H9 (cell line): ENCODE measurements around the gene TPM2. TPM values are rescaled to one million over a fixed set of nuclear protein-coding genes. Genes with fewer than 3 reads are reported as not detected.

Experiments
- DNase-seq: peaks from one replicate; pipeline ENCODE4 v3.0.0-alpha.2; 2017
- H2AFZ ChIP-seq: one replicate; pipeline ENCODE4 v1.6.1; 2013; ENCODE audit warnings: mild to moderate bottlenecking, low read length, control low read depth, moderate library complexity
- H2AK5ac ChIP-seq: 2 replicates; pipeline ENCODE4 v1.6.1; 2013; ENCODE audit warnings: low read length, control low read depth, mixed read lengths; ENCODE audit not compliant: insufficient read length
- H2BK120ac ChIP-seq: one replicate; pipeline ENCODE4 v1.6.1; 2013; ENCODE audit warnings: low read depth, mild to moderate bottlenecking, low read length, control low read depth, inconsistent platforms; ENCODE audit not compliant: poor library complexity, severe bottlenecking
- H2BK12ac ChIP-seq: 2 replicates; pipeline ENCODE4 v1.6.1; 2013; ENCODE audit warnings: low read length, control low read depth, mixed read lengths, low read depth; ENCODE audit not compliant: insufficient read length
- H2BK15ac ChIP-seq: 2 replicates; pipeline ENCODE4 v1.6.1; 2013; ENCODE audit warnings: low read depth, low read length, control low read depth
- H2BK20ac ChIP-seq: one replicate; pipeline ENCODE4 v1.6.1; 2013; ENCODE audit warnings: low read depth, mild to moderate bottlenecking, low read length, control low read depth, inconsistent platforms; ENCODE audit not compliant: poor library complexity, severe bottlenecking
- H2BK5ac ChIP-seq: 2 replicates; pipeline ENCODE4 v1.6.1; 2013; ENCODE audit warnings: low read length, control low read depth, mixed read lengths; ENCODE audit not compliant: insufficient read length
- H3K14ac ChIP-seq: 2 replicates; pipeline ENCODE4 v1.6.1; 2013; ENCODE audit warnings: low read length, control low read depth; ENCODE audit not compliant: insufficient read depth
- H3K18ac ChIP-seq: 2 replicates; pipeline ENCODE4 v1.6.1; 2013; ENCODE audit warnings: low read depth, mild to moderate bottlenecking, mixed read lengths, low read length, control low read depth; ENCODE audit not compliant: insufficient read length
- H3K23ac ChIP-seq: 2 replicates; pipeline ENCODE4 v1.6.1; 2013; ENCODE audit warnings: low read length, control low read depth, mixed read lengths, low read depth; ENCODE audit not compliant: insufficient read length
- H3K23me2 ChIP-seq: 2 replicates; pipeline ENCODE4 v1.6.1; 2013; ENCODE audit warnings: low read depth, mild to moderate bottlenecking, mixed read lengths, low read length, control low read depth; ENCODE audit not compliant: insufficient read length, poor library complexity, severe bottlenecking
- H3K27ac ChIP-seq: 2 replicates; pipeline ENCODE4 v1.5.1; 2013; ENCODE audit warnings: low read length, control low read depth, mixed read lengths, low read depth; ENCODE audit not compliant: insufficient read length
- H3K27me3 ChIP-seq: 2 replicates; pipeline ENCODE4 v1.6.1; 2013; ENCODE audit warnings: low read length, control low read depth, inconsistent platforms; ENCODE audit not compliant: insufficient read depth
- H3K4ac ChIP-seq: 2 replicates; pipeline ENCODE4 v1.6.1; 2013; ENCODE audit warnings: low read depth, mild to moderate bottlenecking, control low read depth, inconsistent platforms, low read length, moderate library complexity
- H3K4me1 ChIP-seq: 2 replicates; pipeline ENCODE4 v1.6.1; 2013; ENCODE audit warnings: low read length, control low read depth, inconsistent platforms; ENCODE audit not compliant: insufficient read depth
- H3K4me2 ChIP-seq: 2 replicates; pipeline ENCODE4 v1.6.1; 2013; ENCODE audit warnings: low read length, control low read depth, mixed read lengths; ENCODE audit not compliant: insufficient read length, insufficient read depth
- H3K56ac ChIP-seq: 2 replicates; pipeline ENCODE4 v1.6.1; 2013; ENCODE audit warnings: low read depth, mild to moderate bottlenecking, mixed read lengths, low read length, control low read depth; ENCODE audit not compliant: insufficient read length
- H3K79me1 ChIP-seq: 2 replicates; pipeline ENCODE4 v1.6.1; 2013; ENCODE audit warnings: low read depth, mild to moderate bottlenecking, moderate library complexity, low read length, control low read depth, inconsistent platforms; ENCODE audit not compliant: insufficient read depth, poor library complexity, severe bottlenecking
- H3K79me2 ChIP-seq: 2 replicates; pipeline ENCODE4 v1.6.1; 2013; ENCODE audit warnings: low read length, control low read depth, inconsistent platforms; ENCODE audit not compliant: insufficient read depth
- H3K9ac ChIP-seq: 2 replicates; pipeline ENCODE4 v1.6.1; 2013; ENCODE audit warnings: low read length, control low read depth, mixed read lengths; ENCODE audit not compliant: insufficient read length; ENCODE audit errors: extremely low read depth
- H3K9me3 ChIP-seq: one replicate; pipeline ENCODE4 v1.6.1; 2013; ENCODE audit warnings: low read depth, low read length, inconsistent platforms; ENCODE audit not compliant: control insufficient read depth
- H3T11ph ChIP-seq: one replicate; pipeline ENCODE4 v1.6.1; 2013; ENCODE audit warnings: mild to moderate bottlenecking, low read length, control low read depth, inconsistent platforms
- H4K20me1 ChIP-seq: one replicate; pipeline ENCODE4 v1.6.1; 2013; ENCODE audit not compliant: control insufficient read depth, insufficient read length, insufficient read depth
- H4K5ac ChIP-seq: 2 replicates; pipeline ENCODE4 v1.6.1; 2013; ENCODE audit warnings: low read depth, mild to moderate bottlenecking, mixed read lengths, low read length, control low read depth; ENCODE audit not compliant: insufficient read length
- H4K8ac ChIP-seq: replicated peaks from 2 replicates; pipeline ENCODE4 v1.6.1; 2013; ENCODE audit warnings: low read length, control low read depth, mixed read lengths, low read depth; ENCODE audit not compliant: insufficient read length
- H4K91ac ChIP-seq: 2 replicates; pipeline ENCODE4 v1.6.1; 2013; ENCODE audit warnings: low read depth, mild to moderate bottlenecking, moderate library complexity, mixed read lengths, low read length, control low read depth; ENCODE audit not compliant: insufficient read length
- H3K27ac Mint-ChIP-seq, 3 experiments: 2 replicates in 2 of 3; 3 replicates in 1 of 3; pipeline ENCODE4 v1.8.0; 2020 to 2021; ENCODE audit warnings: mixed read lengths in 3 of 3, mild to moderate bottlenecking in 1 of 3, moderate library complexity in 1 of 3
- H3K27me3 Mint-ChIP-seq: 2 replicates; pipeline ENCODE4 v1.8.0; 2021; ENCODE audit warnings: low read depth, mild to moderate bottlenecking, moderate library complexity, mixed read lengths
- H3K36me3 Mint-ChIP-seq, 3 experiments: 2 replicates in 2 of 3; 3 replicates in 1 of 3; pipeline ENCODE4 v1.8.0; 2020 to 2021; ENCODE audit warnings: low read depth in 3 of 3, mixed read lengths in 3 of 3; ENCODE audit not compliant: insufficient read depth in 1 of 3
- H3K4me1 Mint-ChIP-seq, 2 experiments: 2 replicates each; pipeline ENCODE4 v1.8.0; 2020; ENCODE audit warnings: mixed read lengths in 2 of 2
- H3K4me3 Mint-ChIP-seq, 2 experiments: 2 replicates in 1 of 2; 3 replicates in 1 of 2; pipeline ENCODE4 v1.8.0; 2020 to 2021; ENCODE audit warnings: mild to moderate bottlenecking in 2 of 2, mixed read lengths in 2 of 2, moderate library complexity in 1 of 2
- H3K9me3 Mint-ChIP-seq, 2 experiments: 2 replicates in 1 of 2; 3 replicates in 1 of 2; pipeline ENCODE4 v1.8.0; 2020; ENCODE audit warnings: mild to moderate bottlenecking in 2 of 2, mixed read lengths in 2 of 2, moderate library complexity in 1 of 2
- CTCF ChIP-seq: fragments of 200-600 bp; sonication (generic); conservative IDR thresholded peaks from 3 replicates; pipeline ENCODE4 v1.8.0; 2021; ENCODE audit warnings: antibody characterized with exemption, mild to moderate bottlenecking
- WGBS: extraction: QIAGEN DNeasy Blood & Tissue Kit; methylation state at CpG from one replicate; pipeline ENCODE4 v1.1.7; 2013; ENCODE audit warnings: missing lambda C conversion rate, low lambda C conversion rate, mixed read lengths; ENCODE audit not compliant: insufficient read length; ENCODE audit errors: extremely low coverage; 5-methylcytosine and 5-hydroxymethylcytosine counted together
- total RNA-seq: library from RNA; stranded (reverse); gene quantifications from 2 replicates; pipeline ENCODE4 v1.2.1, GENCODE V29; 2021

The TPM2 gene
- total RNA-seq, 1 experiment from 2014 or later, result 225 TPM

- Histone ChIP-seq H3K79me1 (no peaks in the 10 kb centered on the region), H2AK5ac (no peak overlapping the region), H4K5ac (no peak overlapping the region), H3K27ac (no peak overlapping the region), H2BK5ac (no peak overlapping the region), H2BK12ac (no peak overlapping the region), H3K4me1 (peaks cover 3% of the 10 kb centered on the region), H3K23me2 (no peaks in the 10 kb centered on the region), H2BK15ac (no peak overlapping the region), H3K14ac (no peak overlapping the region), H2AFZ (no peak overlapping the region), H3K27me3 (no peaks in the 10 kb centered on the region), H4K91ac (no peak overlapping the region), H2BK20ac (no peak overlapping the region), H3T11ph (no peak overlapping the region), H3K79me2 (no peaks in the 10 kb centered on the region), H3K9me3 (no peaks in the 10 kb centered on the region), H3K9ac (no peak overlapping the region), H4K8ac (no peak overlapping the region), H3K4me2 (no peak overlapping the region), H3K4ac (no peak overlapping the region), H3K18ac (no peak overlapping the region), H4K20me1 (no peaks in the 10 kb centered on the region), H3K23ac (no peak overlapping the region), H2BK120ac (no peak overlapping the region), H3K56ac (no peak overlapping the region)
- no peak overlapping the region; a peak in 1 of 5 replicates for H3K4me3 Mint-ChIP-seq
- H3K27ac Mint-ChIP-seq, result peak overlapping the region in 1 of 3 experiments; percentile 35; a peak in 3 of 7 replicates
- DNase-seq, result no peak
- peaks cover 27 to 29% of the 10 kb centered on the region in 2 experiments for H3K4me1 Mint-ChIP-seq
- WGBS, result no CpG with 5 or more reads among the region's 10 CpGs
- peaks cover 41 to 59% (median 58%) of the 10 kb centered on the region in 3 experiments; a peak in 6 of 7 replicates for H3K36me3 Mint-ChIP-seq
- peaks cover 1% of the 10 kb centered on the region; the same call in 1 of the 2 replicates for H3K27me3 Mint-ChIP-seq
- H3K9me3 Mint-ChIP-seq, result no peaks in the 10 kb centered on the region
- no peak for TF ChIP-seq CTCF
Measured at GRCh38 chr9:35682520-35683315, 7.0 kb downstream of the TPM2 start.
